ENCODE results near the gene RPRD1B. TPM values are rescaled to one million over a fixed set of nuclear protein-coding genes. Genes with fewer than 3 reads are reported as not detected.

The RPRD1B gene
- polyA plus RNA-seq, 3 donors: 3.6 to 12.3 (median 4.7) TPM

- no peak overlapping the region for H3K9ac ChIP-seq (ENCODE audit: insufficient read depth, low read length, poor library complexity, severe bottlenecking)
- no peak overlapping the region for H2AFZ ChIP-seq (ENCODE audit: insufficient read depth, low read depth, low read length, poor library complexity, severe bottlenecking)
- H4K20me1 ChIP-seq (ENCODE audit: insufficient read depth, low read length): no peaks in the 10 kb centered on the region
- no peaks in the 10 kb centered on the region for H3K36me3 Mint-ChIP-seq
- no peaks in the 10 kb centered on the region for H3K36me3 ChIP-seq (replicated peaks in 1 of 2; ENCODE audit: control insufficient read depth in 1 of 2, insufficient read depth in 2 of 2, low read length in 2 of 2)
- no peak overlapping the region for H3K4me3 Mint-ChIP-seq
- no peaks in the 10 kb centered on the region for H3K27me3 Mint-ChIP-seq (ENCODE audit: low read depth in 3 of 3)
- H3K4me3 ChIP-seq (replicated peaks in 1 of 3; ENCODE audit: low read depth in 2 of 3, low read length in 3 of 3): no peak overlapping the region
- H3K27ac Mint-ChIP-seq: peak overlapping the region in 1 of 7 donors; percentile 12
- H3K4me1 Mint-ChIP-seq: peaks cover 34% of the 10 kb centered on the region
- H3K79me2 ChIP-seq (ENCODE audit: insufficient read depth, low read length): no peaks in the 10 kb centered on the region
- H3K9me3 Mint-ChIP-seq: no peaks in the 10 kb centered on the region
- DNase-seq: no peak
- H3K4me1 ChIP-seq (ENCODE audit: control insufficient read depth in 1 of 2, insufficient read depth in 2 of 2, low read length in 2 of 2): peaks cover 13 to 18% of the 10 kb centered on the region in 2 donors
- TF ChIP-seq CTCF (IDR thresholded peaks at IDR 0.05): no peak
- intact Hi-C loops (cut with micrococcal nuclease): no loop called here
- no peak overlapping the region for H3K27ac ChIP-seq (ENCODE audit: low read depth in 1 of 2, low read length in 2 of 2)
- H3K4me2 ChIP-seq (replicated peaks; ENCODE audit: extremely low read depth, low read length, poor library complexity, severe bottlenecking): no peak overlapping the region
- 100% methylated on average over 1 of the region's 1 CpG for WGBS (ENCODE audit: insufficient coverage)
- H3K27me3 ChIP-seq (ENCODE audit: control insufficient read depth in 2 of 2, insufficient read depth in 2 of 2, low read length in 2 of 2): no peaks in the 10 kb centered on the region
- H3K9me3 ChIP-seq (replicated peaks in 1 of 2; ENCODE audit: control insufficient read depth in 1 of 2, insufficient read depth in 1 of 2, low read length in 2 of 2): no peaks in the 10 kb centered on the region
Observed at GRCh38 chr20:38115205-38115604, 81.7 kb downstream of the RPRD1B start.

GRCh38 chr20:38115896-38116295 is 82.3 kb downstream of the RPRD1B start:
- H3K36me3 Mint-ChIP-seq: no peaks in the 10 kb centered on the region
- no peaks in the 10 kb centered on the region for H3K27me3 Mint-ChIP-seq (ENCODE audit: low read depth in 3 of 3)
- H3K9ac ChIP-seq (ENCODE audit: insufficient read depth, low read length, poor library complexity, severe bottlenecking): no peak overlapping the region
- H3K4me1 Mint-ChIP-seq: peaks cover 34% of the 10 kb centered on the region
- whole genome bisulfite sequencing (ENCODE audit: insufficient coverage): no CpG with 5 or more reads among the region's 2 CpGs
- no peak overlapping the region for H3K4me3 ChIP-seq (replicated peaks in 1 of 3; ENCODE audit: low read depth in 2 of 3, low read length in 3 of 3)
- intact Hi-C loops (cut with micrococcal nuclease): no loop called here
- no peak overlapping the region for H3K27ac ChIP-seq (ENCODE audit: low read depth in 1 of 2, low read length in 2 of 2)
- no peaks in the 10 kb centered on the region for H4K20me1 ChIP-seq (ENCODE audit: insufficient read depth, low read length)
- no peaks in the 10 kb centered on the region for H3K9me3 ChIP-seq (replicated peaks in 1 of 2; ENCODE audit: control insufficient read depth in 1 of 2, insufficient read depth in 1 of 2, low read length in 2 of 2)
- no peak overlapping the region for H3K4me3 Mint-ChIP-seq
- no peak for DNase-seq
- TF ChIP-seq CTCF (IDR thresholded peaks at IDR 0.05): no peak
- no peaks in the 10 kb centered on the region for H3K79me2 ChIP-seq (ENCODE audit: insufficient read depth, low read length)
- peaks cover 13 to 18% of the 10 kb centered on the region in 2 donors for H3K4me1 ChIP-seq (ENCODE audit: control insufficient read depth in 1 of 2, insufficient read depth in 2 of 2, low read length in 2 of 2)
- no peak overlapping the region for H3K27ac Mint-ChIP-seq
- H3K27me3 ChIP-seq (ENCODE audit: control insufficient read depth in 2 of 2, insufficient read depth in 2 of 2, low read length in 2 of 2): no peaks in the 10 kb centered on the region
- H3K9me3 Mint-ChIP-seq: no peaks in the 10 kb centered on the region
- H2AFZ ChIP-seq (ENCODE audit: insufficient read depth, low read depth, low read length, poor library complexity, severe bottlenecking): no peak overlapping the region
- H3K4me2 ChIP-seq (replicated peaks; ENCODE audit: extremely low read depth, low read length, poor library complexity, severe bottlenecking): no peak overlapping the region
- H3K36me3 ChIP-seq (replicated peaks in 1 of 2; ENCODE audit: control insufficient read depth in 1 of 2, insufficient read depth in 2 of 2, low read length in 2 of 2): no peaks in the 10 kb centered on the region
